Measurements from ENCODE around the gene NARF. TPM values are rescaled to one million over a fixed set of nuclear protein-coding genes. Genes with fewer than 3 reads are reported as not detected.

The NARF gene
- total RNA-seq, 4 donors from 2014 or later: 33.2 to 47.5 (median 40.2) TPM

GRCh38 chr17:82468692-82469091, 10.2 kb downstream of the NARF start:
- H3K9me3 ChIP-seq: no peaks in the 10 kb centered on the region
- peaks cover 0 to 6% (median 0%) of the 10 kb centered on the region in 3 donors for H3K4me1 ChIP-seq
- WGBS, 2 donors: 88 to 92% methylated on average over 7 of the region's 7 CpGs
- intact Hi-C loops (cut with DNase I): no loop called here
- H3K27me3 ChIP-seq: no peaks in the 10 kb centered on the region
- peaks cover 6 to 96% (median 44%) of the 10 kb centered on the region in 3 donors for H3K36me3 ChIP-seq
- DNase-seq: no peak
- no peak overlapping the region for H3K4me3 ChIP-seq
- H3K27ac ChIP-seq: no peak overlapping the region
- TF ChIP-seq POLR2A (IDR thresholded peaks at IDR 0.05): no peak
- no peak for TF ChIP-seq CTCF (IDR thresholded peaks at IDR 0.05)

DNA sequence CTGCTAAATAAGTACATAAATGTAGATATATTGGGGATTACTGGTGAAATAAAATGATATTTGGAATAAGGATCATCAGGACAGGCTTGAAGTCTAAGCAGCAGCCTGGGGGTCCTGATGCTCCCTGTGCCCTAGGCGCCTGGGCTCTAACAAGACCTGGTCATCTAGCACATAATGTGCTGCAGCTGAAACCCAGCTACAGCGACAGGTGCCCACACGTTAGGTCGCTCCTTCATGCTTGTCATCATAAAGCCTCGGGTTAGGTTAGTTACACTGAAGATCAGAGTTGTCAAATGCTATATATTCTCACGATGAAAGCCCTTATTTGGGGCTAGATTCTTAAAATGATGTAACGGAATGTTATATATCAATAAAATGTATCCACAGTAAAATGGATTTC, 11.5 kb downstream of the NARF start:
- H3K36me3 ChIP-seq: peaks cover 6 to 96% (median 38%) of the 10 kb centered on the region in 3 donors
- intact Hi-C loops (cut with DNase I): no loop called here
- H3K4me1 ChIP-seq: no peaks in the 10 kb centered on the region
- H3K4me3 ChIP-seq: no peak overlapping the region
- no peaks in the 10 kb centered on the region for H3K27me3 ChIP-seq
- H3K9me3 ChIP-seq: no peaks in the 10 kb centered on the region
- TF ChIP-seq POLR2A (IDR thresholded peaks at IDR 0.05) (no peak), CTCF (IDR thresholded peaks at IDR 0.05) (no peak)
- no peak overlapping the region for H3K27ac ChIP-seq
- WGBS, 2 donors: 89 to 95% methylated on average over 7 of the region's 7 CpGs
- no peak for DNase-seq

DNA sequence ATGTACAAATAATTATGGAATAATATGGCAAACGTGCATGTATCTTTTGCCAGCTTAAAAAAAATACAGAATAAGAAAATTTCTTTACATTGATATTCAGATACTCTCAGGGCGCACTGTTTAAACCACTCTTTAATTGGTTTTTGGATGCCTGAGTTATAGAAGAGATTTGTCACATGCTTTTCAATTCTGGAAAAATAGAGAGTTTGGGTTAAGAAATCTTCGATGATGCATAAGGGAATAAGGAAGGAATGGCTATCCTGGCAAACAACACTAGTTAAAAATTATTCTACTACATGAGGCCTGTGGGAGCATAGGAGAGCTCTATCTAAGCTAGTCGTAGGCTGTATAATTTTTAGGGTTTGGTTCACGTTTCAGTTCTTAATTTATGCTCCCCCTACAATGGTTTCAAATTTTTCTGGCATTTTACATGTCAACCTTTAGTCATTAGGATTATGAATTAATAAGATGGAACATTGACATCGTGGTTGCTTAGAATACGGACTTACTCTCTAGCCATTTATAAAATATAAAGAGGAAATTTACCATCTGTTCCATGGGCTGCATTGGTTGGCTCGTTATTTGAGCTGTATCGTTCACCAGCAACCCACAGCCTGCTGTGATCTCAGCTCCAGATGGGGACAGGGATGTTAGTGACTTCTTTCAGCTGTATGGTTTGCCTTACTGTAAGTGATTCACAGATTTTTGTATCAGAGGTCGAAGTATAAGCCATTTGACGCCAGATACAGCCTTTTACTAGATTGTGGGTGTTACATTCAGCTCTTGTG, 15.9 kb downstream of the NARF start:
- no peak for TF ChIP-seq CTCF (IDR thresholded peaks at IDR 0.05)
- no peak for TF ChIP-seq POLR2A (IDR thresholded peaks at IDR 0.05)
- H3K4me1 ChIP-seq: peaks cover 0 to 3% (median 0%) of the 10 kb centered on the region in 3 donors
- no peak overlapping the region for H3K4me3 ChIP-seq
- no peak overlapping the region for H3K27ac ChIP-seq
- no peak for DNase-seq
- WGBS, 2 donors: 85% methylated on average over 11 of the region's 11 CpGs
- peaks cover 10 to 96% (median 41%) of the 10 kb centered on the region in 3 donors for H3K36me3 ChIP-seq
- no peaks in the 10 kb centered on the region for H3K9me3 ChIP-seq
- H3K27me3 ChIP-seq: no peaks in the 10 kb centered on the region
- intact Hi-C loops (cut with DNase I): no loop called here

- no peak for TF ChIP-seq CTCF (IDR thresholded peaks at IDR 0.05)
- no peak for TF ChIP-seq POLR2A (IDR thresholded peaks at IDR 0.05)
- no peak overlapping the region for H3K27ac ChIP-seq
- WGBS, 2 donors: 77 to 92% methylated on average over 3 to 8 of the region's 8 CpGs
- H3K27me3 ChIP-seq: no peaks in the 10 kb centered on the region
- H3K9me3 ChIP-seq: no peaks in the 10 kb centered on the region
- intact Hi-C loops (cut with DNase I): no loop called here
- H3K4me1 ChIP-seq: peaks cover 0 to 3% (median 0%) of the 10 kb centered on the region in 3 donors
- H3K36me3 ChIP-seq: peaks cover 20 to 96% (median 42%) of the 10 kb centered on the region in 3 donors
- H3K4me3 ChIP-seq: no peak overlapping the region
- no peak for DNase-seq
Measured at GRCh38 chr17:82475458-82475857, 16.9 kb downstream of the NARF start.

DNA sequence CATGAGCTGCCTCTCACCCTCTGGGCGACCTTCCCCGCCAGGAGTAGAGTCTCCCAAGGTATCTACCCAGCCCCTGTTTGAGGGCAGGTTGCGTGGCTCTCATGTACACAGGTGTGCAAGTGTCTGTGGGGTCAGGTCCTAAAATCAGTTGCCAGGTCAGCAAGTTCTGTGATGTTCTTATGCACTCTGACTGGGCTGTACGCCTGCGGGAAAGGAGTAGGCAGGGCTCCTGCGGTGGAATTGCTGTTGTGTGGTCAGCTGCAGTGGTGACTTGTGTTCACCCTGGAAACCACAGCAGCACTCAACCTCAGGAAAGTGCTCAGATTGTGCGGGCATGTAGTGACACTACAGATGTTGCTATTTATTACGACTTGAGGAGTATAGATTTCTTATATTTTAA, 19.4 kb downstream of the NARF start:
- WGBS, 2 donors: 83% methylated on average over 3 to 7 of the region's 8 CpGs
- Histone ChIP-seq H3K4me3 (no peak overlapping the region), H3K9me3 (no peaks in the 10 kb centered on the region), H3K27me3 (no peaks in the 10 kb centered on the region), H3K36me3 (peaks cover 35 to 100% (median 54%) of the 10 kb centered on the region in 3 donors), H3K27ac (no peak overlapping the region), H3K4me1 (peaks cover 0 to 3% (median 0%) of the 10 kb centered on the region in 3 donors)
- intact Hi-C loops (cut with DNase I): no loop called here
- TF ChIP-seq POLR2A (IDR thresholded peaks at IDR 0.05): no peak
- no peak for TF ChIP-seq CTCF (IDR thresholded peaks at IDR 0.05)
- no peak for DNase-seq

Data from esophagus squamous epithelium (tissue), 5 donors.